Measurements from ENCODE around the gene KIF24. TPM values are rescaled to one million over a fixed set of nuclear protein-coding genes. Genes with fewer than 3 reads are reported as not detected.

Gene KIF24, protein sequence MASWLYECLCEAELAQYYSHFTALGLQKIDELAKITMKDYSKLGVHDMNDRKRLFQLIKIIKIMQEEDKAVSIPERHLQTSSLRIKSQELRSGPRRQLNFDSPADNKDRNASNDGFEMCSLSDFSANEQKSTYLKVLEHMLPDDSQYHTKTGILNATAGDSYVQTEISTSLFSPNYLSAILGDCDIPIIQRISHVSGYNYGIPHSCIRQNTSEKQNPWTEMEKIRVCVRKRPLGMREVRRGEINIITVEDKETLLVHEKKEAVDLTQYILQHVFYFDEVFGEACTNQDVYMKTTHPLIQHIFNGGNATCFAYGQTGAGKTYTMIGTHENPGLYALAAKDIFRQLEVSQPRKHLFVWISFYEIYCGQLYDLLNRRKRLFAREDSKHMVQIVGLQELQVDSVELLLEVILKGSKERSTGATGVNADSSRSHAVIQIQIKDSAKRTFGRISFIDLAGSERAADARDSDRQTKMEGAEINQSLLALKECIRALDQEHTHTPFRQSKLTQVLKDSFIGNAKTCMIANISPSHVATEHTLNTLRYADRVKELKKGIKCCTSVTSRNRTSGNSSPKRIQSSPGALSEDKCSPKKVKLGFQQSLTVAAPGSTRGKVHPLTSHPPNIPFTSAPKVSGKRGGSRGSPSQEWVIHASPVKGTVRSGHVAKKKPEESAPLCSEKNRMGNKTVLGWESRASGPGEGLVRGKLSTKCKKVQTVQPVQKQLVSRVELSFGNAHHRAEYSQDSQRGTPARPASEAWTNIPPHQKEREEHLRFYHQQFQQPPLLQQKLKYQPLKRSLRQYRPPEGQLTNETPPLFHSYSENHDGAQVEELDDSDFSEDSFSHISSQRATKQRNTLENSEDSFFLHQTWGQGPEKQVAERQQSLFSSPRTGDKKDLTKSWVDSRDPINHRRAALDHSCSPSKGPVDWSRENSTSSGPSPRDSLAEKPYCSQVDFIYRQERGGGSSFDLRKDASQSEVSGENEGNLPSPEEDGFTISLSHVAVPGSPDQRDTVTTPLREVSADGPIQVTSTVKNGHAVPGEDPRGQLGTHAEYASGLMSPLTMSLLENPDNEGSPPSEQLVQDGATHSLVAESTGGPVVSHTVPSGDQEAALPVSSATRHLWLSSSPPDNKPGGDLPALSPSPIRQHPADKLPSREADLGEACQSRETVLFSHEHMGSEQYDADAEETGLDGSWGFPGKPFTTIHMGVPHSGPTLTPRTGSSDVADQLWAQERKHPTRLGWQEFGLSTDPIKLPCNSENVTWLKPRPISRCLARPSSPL (N-terminal part only)
- 2.9 to 3.5 TPM (median 3.2 TPM) in 5 replicates for total RNA-seq (2022; extraction: Qiagen RNA extraction)

GRCh38 chr9:34328987-34329832, at the start of gene KIF24, which contains the start of gene NUDT2:
Gene KIF24, minus strand, starts transcription at chr9:34329268. Its CDS starts 17,922 bp downstream, at chr9:34311346.
Gene NUDT2, plus strand, starts transcription at chr9:34329569. Its CDS starts 9,471 bp downstream, at chr9:34339040.

GRCh38 chr9:34376596-34377403, 47.7 kb upstream of the KIF24 start, which contains the start of gene MYORG:
Gene MYORG, minus strand, starts transcription at chr9:34376898. Its CDS starts 3,955 bp downstream, at chr9:34372943.

Other genes starting within 250 kb of the KIF24 start
- 34.3 to 41.6 TPM (median 39.5 TPM) in 5 replicates for gene DCAF12, start 202.6 kb downstream of the KIF24 start, total RNA-seq (2022; extraction: Qiagen RNA extraction)
- 45.9 to 53.5 TPM (median 49.4 TPM) in 5 replicates for gene UBAP1, start 150.2 kb downstream of the KIF24 start, total RNA-seq (2022; extraction: Qiagen RNA extraction)
- gene NUDT2, start 301 bp upstream of the KIF24 start, total RNA-seq (2022; extraction: Qiagen RNA extraction), result 23.5 to 24.9 TPM (median 23.9 TPM) in 5 replicates
- 5.3 to 7.8 TPM (median 6.9 TPM) in 5 replicates for gene MYORG, start 47.6 kb upstream of the KIF24 start, total RNA-seq (2022; extraction: Qiagen RNA extraction)
- gene FAM219A, start 129.3 kb upstream of the KIF24 start, total RNA-seq (2022; extraction: Qiagen RNA extraction), result 15.0 to 18.1 TPM (median 16.0 TPM) in 5 replicates
- gene DNAI1, start 129.5 kb upstream of the KIF24 start, total RNA-seq (2022; extraction: Qiagen RNA extraction), result 0.10 to 0.51 TPM (median 0.18 TPM) in 5 replicates
- gene ENHO, start 193.7 kb upstream of the KIF24 start, total RNA-seq (2022; extraction: Qiagen RNA extraction), result 0.94 to 2.8 TPM (median 2.0 TPM) in 5 replicates

Data from A549 treated with AZD2906 at 1 μM for 4 hours (cell line).